ENCODE data around the gene BSCL2. TPM values are rescaled to one million over a fixed set of nuclear protein-coding genes. Genes with fewer than 3 reads are reported as not detected.

BSCL2 gene
- 20.1 and 25.6 TPM in 2 replicates for total RNA-seq

DNA sequence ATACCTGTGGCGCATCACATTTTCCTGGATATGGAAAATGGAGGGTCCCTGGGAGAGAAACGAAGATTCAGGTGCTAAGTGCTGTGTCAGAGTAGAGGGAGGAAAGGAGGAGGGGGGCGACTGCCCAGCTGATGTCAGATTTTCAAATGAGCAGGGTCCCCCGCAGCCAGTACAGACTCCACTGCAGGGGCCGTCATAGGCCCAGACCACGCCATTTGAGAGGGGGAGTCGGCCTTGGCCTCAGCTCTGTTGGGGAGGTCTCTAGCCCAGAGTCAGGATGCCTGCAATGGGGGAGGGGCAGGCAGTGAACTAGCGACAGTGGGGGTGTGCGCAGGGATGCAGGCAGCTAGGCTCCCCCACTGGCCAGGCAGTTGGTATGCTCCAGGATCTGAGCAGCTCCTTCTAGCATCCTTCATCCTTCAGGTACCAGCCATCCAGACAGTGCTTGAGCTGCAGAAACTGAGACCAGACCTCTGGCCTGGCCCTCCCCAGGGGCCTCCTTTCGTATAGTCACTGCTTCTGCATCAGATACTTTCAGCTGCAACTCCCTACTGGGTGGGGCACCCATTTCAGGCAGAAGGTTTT, at the start of gene BSCL2, which contains the start of gene GNG3:
BSCL2 (minus strand) TSS at position 148 of the 585 bp plus-strand sequence. CDS start 229 bp downstream, outside the sequence.
GNG3 (plus strand) TSS at position 400 of the 585 bp plus-strand sequence. CDS start 620 bp downstream, outside the sequence.

DNA sequence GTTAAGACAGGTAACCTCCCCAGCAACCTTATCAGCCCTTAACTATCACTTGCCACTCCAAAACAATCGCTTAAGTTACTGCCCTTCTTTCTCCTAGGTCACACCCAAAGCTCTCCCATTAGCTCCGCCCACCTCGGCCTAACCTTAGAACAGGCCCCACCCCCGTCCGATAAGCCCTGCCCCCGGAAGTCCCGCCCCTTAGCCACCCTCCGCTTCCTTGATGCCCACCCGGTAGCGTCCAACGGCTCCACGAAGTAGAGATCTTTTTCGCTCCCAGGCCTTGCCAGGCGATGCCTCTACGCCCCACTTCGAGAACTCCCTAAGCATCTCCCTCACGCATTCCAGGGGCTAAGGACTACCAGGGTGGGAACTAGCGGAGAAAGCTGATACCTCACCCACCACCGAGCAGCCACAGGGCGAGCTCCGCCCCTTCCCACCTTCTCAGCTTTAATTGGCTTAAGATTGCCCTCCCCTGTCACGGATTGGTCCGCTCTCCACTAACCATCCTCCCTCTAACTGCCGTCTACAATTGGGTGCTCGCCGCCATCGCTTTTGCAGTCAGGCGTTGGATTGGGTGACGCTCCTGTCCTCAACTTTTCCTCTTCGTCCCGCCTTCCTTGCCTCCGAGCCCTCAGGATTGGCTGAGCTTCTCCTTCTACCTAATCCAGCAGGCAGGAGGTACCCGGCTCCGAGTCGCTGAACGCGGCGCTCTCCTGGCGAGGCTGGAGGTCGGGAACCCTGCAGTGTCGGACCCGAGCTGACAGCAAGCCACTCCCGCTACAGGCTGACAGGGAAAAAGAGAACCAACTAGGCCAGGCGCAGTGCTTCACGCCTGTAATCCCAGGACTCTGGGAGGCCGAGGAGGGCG, 46.7 kb upstream of the BSCL2 start, which contains the start of gene ZBTB3:
ZBTB3 (minus strand) TSS at position 425 of the 868 bp plus-strand sequence. CDS start 496 bp downstream, outside the sequence.

DNA sequence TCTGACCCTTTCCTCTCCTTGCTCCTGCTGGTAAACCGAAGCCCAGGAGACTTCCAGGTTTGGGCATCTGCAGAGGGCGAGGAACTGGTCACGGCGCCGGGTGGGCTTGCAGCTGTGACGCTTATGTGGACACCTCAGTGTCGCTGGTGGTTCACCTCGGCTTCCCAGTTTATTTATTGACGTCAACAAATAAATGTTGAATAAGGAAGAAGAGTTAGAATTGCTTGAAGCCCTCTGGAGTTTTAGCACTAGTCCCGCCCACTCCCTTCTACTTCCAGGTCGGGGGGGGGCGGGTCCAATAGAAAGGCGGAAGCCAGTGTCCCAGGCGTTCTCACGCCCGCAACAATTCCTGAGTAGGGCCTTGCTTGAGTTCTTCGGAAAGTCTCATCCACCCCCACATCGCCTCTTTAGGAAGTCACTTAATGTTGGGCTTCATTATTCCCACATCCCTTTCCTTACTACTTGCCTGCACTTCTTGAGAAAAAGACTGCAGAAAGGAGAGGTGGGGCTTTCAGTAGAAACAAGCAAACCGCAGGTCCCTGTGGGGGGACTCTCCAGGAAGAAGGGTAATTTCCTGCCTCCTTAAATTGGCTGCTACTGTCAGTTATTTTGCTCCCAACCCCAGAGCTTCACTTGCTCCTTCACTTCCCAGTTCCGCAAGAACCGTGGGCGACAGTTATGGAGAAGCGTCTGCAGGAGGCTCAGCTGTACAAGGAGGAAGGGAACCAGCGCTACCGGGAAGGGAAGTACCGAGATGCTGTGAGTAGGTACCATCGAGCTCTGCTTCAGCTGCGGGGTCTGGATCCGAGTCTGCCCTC, 21.2 kb upstream of the BSCL2 start, which contains the start of gene TTC9C:
TTC9C (plus strand) TSS at position 316 of the 818 bp plus-strand sequence; CDS start at position 679, 363 bp downstream.

DNA sequence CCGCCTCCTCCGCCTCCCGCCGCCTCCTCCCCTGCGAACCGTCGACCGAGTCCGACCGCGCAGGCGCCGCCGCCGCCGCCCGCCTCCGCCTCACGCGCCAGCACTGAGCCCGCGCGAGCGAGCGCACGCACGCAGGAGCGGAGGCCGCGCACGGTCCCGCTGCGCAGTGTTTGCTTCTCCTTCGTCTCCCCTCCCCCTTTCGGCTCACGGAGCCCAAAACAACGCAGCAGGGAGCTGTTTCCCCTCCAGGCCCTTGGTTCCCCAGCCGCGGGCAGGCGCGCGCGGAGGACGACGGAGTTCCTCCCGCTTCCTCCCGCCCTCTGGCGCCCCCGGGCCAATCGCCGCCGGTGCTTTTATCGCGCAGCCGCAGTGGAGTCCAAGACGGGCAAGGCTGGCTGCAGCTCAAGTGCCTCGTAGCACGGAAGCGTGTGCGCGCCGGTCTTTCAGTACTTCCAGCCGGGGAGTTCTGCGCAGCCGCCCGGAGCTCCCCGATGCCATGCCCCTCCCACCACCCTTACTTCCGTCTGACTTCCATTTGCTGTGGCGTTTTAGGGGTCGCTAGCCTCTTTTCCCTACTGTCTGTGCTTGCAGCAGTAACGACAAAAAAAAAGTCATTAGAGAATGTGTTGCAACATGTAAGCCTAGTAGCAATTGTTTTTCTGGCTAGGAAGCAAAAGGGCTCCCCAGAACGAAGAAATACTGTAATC, 20.1 kb upstream of the BSCL2 start, which contains the start of gene HNRNPUL2:
HNRNPUL2 (minus strand) TSS at position 293 of the 707 bp plus-strand sequence. CDS start 301 bp downstream, outside the sequence.

DNA sequence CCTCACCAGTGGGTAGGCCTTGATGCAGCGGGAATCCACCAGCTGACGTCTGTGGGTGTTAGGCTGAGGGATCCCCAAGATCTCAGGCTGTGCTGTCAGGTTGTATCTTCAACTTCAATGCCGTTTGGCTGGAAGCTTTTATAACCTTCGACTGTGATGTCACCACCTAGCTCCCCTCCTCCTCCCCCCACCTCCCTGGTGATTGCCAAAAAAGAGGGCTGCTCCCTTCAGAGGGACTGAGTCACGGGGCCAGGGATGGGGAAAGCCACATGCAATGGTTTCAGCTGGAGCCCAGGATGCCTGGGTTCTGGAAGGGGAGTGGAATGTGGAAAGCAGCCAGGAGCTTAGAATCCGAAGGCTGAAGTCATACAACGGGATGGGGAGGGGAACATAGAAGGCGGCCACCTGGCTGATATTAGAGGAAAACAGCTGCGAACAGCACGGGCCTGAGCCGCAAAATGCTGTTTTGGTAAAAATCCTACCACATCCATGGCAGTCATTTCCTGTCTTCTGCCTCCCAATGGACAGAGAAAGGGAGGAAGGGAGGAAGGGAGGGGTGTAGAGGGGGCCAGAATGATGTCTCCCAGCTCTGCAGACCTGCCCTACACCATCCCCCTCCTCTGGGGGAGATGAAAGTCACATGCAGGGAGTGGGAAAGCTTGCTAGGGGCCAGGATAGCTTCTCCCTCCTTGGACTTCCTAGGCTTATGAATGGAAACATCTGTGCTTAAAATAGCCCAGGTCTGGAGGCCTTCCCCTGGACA, 17.6 kb downstream of the BSCL2 start, which contains the start of gene LRRN4CL:
LRRN4CL (minus strand) TSS at position 110 of the 763 bp plus-strand sequence. CDS start 1,022 bp downstream, outside the sequence.

DNA sequence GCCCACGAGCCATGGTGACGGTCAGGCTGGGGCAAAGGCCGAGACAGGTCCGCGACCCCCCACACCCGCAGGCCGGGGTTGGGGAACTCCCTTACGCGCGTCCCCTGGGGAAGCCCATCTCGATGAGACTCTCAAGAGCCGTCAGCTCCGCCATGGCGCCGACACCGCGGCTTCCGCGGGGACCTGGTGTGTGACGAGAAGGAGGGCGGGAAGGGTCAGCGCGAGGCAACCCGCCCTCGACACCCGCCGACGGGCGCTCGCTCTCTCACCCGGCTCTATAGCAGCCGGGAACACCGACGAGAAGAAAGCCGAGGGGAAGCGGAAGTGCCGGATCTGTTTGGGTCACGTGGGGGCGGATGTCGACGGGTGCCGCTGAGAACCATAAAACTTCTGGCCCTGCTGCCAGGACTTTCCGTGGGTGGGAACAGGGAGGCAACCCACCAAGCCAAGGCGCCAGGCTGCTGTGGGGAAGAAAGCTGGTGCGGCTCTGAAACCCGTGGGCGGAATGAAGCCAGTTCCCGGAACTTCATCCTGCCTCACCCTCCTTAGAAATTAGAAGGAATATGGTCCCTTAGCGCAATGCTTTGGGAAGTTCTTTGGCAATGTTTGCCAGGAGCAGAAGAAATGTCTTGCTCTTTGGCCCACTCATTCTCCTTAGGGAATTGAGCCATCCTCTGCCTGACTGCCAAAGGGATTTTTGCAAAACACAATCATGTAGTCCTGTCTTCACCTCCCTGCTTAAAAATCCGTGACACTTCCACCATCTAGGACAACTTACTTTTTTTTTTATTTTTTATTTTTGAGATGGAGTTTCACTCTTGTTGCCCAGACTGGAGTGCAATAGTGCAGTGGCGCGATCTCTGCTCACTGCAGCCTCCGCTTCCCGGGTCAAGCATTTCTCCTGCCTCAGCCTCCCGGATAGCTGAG, 28.2 kb downstream of the BSCL2 start, which contains the start of gene UBXN1:
UBXN1 (minus strand) TSS at position 304 of the 927 bp plus-strand sequence; CDS start at position 154, 150 bp downstream.

DNA sequence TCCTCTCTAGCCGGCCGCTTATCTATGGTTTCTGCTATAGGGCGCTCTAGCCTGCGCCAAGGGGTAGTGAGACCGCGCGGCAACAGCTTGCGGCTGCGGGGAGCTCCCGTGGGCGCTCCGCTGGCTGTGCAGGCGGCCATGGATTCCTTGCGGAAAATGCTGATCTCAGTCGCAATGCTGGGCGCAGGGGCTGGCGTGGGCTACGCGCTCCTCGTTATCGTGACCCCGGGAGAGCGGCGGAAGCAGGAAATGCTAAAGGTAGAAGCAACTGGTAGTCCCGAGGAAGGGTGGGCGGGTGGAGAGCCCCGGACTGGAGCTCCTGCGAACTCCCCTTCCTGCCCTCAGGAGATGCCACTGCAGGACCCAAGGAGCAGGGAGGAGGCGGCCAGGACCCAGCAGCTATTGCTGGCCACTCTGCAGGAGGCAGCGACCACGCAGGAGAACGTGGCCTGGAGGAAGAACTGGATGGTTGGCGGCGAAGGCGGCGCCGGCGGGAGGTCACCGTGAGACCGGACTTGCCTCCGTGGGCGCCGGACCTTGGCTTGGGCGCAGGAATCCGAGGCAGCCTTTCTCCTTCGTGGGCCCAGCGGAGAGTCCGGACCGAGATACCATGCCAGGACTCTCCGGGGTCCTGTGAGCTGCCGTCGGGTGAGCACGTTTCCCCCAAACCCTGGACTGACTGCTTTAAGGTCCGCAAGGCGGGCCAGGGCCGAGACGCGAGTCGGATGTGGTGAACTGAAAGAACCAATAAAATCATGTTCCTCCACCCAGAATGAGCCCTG, 35.4 kb downstream of the BSCL2 start, which contains the start of the genes LBHD1 and UQCC3:
LBHD1 (minus strand) TSS at position 660 of the 782 bp plus-strand sequence. CDS start 2,236 bp downstream, outside the sequence.
UQCC3 (plus strand) TSS at position 66 of the 782 bp plus-strand sequence; CDS start at position 139, 73 bp downstream.

DNA sequence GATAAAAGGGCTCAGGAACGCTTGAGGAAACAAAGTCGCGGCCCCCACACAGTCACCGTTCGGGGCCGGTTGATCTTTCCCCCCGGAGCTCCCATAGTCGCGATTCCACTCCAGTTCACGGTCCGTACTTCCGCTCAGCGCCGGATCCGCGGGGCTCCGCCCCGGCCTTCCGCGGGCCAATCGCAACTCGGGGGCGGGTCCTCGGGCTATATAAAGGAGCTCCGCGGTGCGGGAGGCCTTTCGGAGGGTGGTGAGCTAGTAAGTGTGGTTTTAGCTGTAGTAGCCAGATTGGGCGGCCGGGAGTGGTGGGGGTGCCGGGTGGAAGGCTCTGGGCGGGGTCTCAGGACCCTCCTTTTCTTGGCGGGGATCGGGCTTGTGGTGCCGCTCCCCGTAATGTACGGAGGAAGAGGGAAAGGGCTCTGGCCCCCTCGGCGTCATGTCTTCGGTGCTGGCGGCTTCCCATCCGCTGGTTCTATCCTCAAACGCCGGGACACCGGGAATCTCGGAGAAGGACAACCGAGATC, 42.1 kb downstream of the BSCL2 start, which contains the start of the genes C11orf98 and CSKMT:
C11orf98 (minus strand) TSS at position 136 of the 524 bp plus-strand sequence; CDS start at position 95, 41 bp downstream.
CSKMT (plus strand) TSS at position 238 of the 524 bp plus-strand sequence. CDS start 568 bp downstream, outside the sequence.

DNA sequence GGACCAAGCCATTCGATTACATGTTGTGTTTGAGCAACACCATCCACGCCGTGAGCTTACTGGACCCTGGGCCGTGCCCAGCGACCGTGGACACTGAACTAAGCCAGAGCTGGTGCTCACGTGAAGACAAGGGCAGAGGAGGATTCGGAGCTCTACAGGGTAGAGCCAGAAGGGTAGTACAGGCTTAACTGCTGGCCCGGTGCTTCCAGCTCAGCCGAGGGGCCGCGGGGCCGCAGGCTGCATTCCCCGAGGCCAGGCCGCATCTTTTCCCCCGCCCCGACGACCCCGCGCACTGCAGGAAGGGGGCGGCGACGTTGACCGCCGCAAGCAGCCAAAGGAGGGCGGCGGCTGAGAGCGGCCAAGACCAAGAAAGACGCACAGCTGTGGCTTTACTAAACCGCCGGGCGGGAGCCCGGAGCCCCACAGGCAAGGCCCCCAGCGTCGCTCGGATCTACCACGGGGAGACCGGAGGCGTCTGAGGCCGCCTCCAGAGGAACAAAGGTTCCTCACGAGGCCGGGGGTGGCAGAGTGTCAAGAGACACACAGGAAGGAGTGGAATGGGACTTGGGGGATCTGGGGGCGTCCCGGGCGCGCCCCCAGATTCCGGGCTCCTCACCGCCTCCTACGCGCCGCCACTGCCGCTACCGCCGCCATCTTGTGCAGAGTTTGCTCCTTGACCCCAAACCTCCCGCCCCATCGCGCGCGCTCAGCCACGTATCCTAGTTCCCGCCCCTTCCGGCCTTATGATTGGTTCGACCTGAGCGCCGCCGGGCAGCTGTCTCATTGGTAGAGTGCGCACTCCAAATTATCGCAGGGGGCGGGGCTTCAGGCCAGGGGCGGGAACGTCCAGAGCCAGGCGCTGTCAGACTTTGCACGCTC, 61.0 kb downstream of the BSCL2 start, which contains the start of gene GANAB:
GANAB (minus strand) TSS at position 668 of the 879 bp plus-strand sequence; CDS start at position 654, 14 bp downstream.

Other genes starting within 250 kb of the BSCL2 start
- 414 and 532 TPM in 2 replicates for gene AHNAK, start 160.6 kb downstream of the BSCL2 start, total RNA-seq
- gene EEF1G, start 133.5 kb downstream of the BSCL2 start, total RNA-seq = 1,547 and 1,726 TPM in 2 replicates
- gene TUT1, start 115.9 kb downstream of the BSCL2 start, total RNA-seq = 8.8 and 9.6 TPM in 2 replicates
- 158 and 226 TPM in 2 replicates for gene MTA2, start 105.6 kb downstream of the BSCL2 start, total RNA-seq
- gene EML3, start 94.6 kb downstream of the BSCL2 start, total RNA-seq = 24.2 and 30.8 TPM in 2 replicates
- 7.3 and 8.5 TPM in 2 replicates for gene ROM1, start 94.2 kb downstream of the BSCL2 start, total RNA-seq
- gene B3GAT3, start 85.4 kb downstream of the BSCL2 start, total RNA-seq = 12.6 and 20.0 TPM in 2 replicates
- 190 and 269 TPM in 2 replicates for gene GANAB, start 60.8 kb downstream of the BSCL2 start, total RNA-seq
- gene INTS5, start 54.1 kb downstream of the BSCL2 start, total RNA-seq = 21.1 and 21.5 TPM in 2 replicates
- 46.1 and 53.0 TPM in 2 replicates for gene C11orf98, start 42.2 kb downstream of the BSCL2 start, total RNA-seq
- gene CSKMT, start 42.1 kb downstream of the BSCL2 start, total RNA-seq = 7.4 and 12.7 TPM in 2 replicates
- gene UQCC3, start 35.8 kb downstream of the BSCL2 start, total RNA-seq = 12.2 and 12.8 TPM in 2 replicates
- 1.9 and 2.6 TPM in 2 replicates for gene LBHD1, start 35.2 kb downstream of the BSCL2 start, total RNA-seq
- 163 and 210 TPM in 2 replicates for gene UBXN1, start 28.4 kb downstream of the BSCL2 start, total RNA-seq
- gene LRRN4CL, start 17.9 kb downstream of the BSCL2 start, total RNA-seq = 0.09 TPM in 2 replicates
- gene GNG3, start 252 bp upstream of the BSCL2 start, total RNA-seq = not detected in 2 replicates
- 9.8 and 13.6 TPM in 2 replicates for gene HNRNPUL2, start 20.0 kb upstream of the BSCL2 start, total RNA-seq
- gene TTC9C, start 21.1 kb upstream of the BSCL2 start, total RNA-seq = 32.8 and 33.1 TPM in 2 replicates
- gene ZBTB3, start 46.7 kb upstream of the BSCL2 start, total RNA-seq = 6.9 and 8.4 TPM in 2 replicates
- 51.1 and 71.4 TPM in 2 replicates for gene POLR2G, start 54.2 kb upstream of the BSCL2 start, total RNA-seq
- 18.4 and 20.5 TPM in 2 replicates for gene TAF6L, start 64.0 kb upstream of the BSCL2 start, total RNA-seq
- 15.9 and 23.5 TPM in 2 replicates for gene TMEM179B, start 80.0 kb upstream of the BSCL2 start, total RNA-seq
- 9.0 and 16.0 TPM in 2 replicates for gene TMEM223, start 84.6 kb upstream of the BSCL2 start, total RNA-seq
- gene NXF1, start 98.0 kb upstream of the BSCL2 start, total RNA-seq = 16.0 and 21.6 TPM in 2 replicates
- 36.4 and 40.9 TPM in 2 replicates for gene STX5, start 124.6 kb upstream of the BSCL2 start, total RNA-seq
- gene TEX54, start 125.4 kb upstream of the BSCL2 start, total RNA-seq = not detected in 2 replicates
- 66.5 and 70.3 TPM in 2 replicates for gene WDR74, start 132.2 kb upstream of the BSCL2 start, total RNA-seq
- gene SLC3A2, start 173.5 kb upstream of the BSCL2 start, total RNA-seq = 121 and 172 TPM in 2 replicates
- gene CHRM1, start 213.9 kb upstream of the BSCL2 start, total RNA-seq = not detected in 2 replicates